KMS-11 (cell line): ENCODE results near the gene SPATA19.

Experiments
- H2AFZ ChIP-seq: fragments of 200-600 bp; sonication (generic); 2 replicates; pipeline ENCODE4 v1.6.1; 2016; ENCODE audit warnings: antibody characterized with exemption, mixed run types, low read depth
- H3K27ac ChIP-seq: fragments of 200-600 bp; sonication (generic); 2 replicates; pipeline ENCODE4 v1.6.1; 2016; ENCODE audit warnings: mild to moderate bottlenecking, mixed run types
- H3K27me3 ChIP-seq: fragments of 200-600 bp; sonication (generic); 2 replicates; pipeline ENCODE4 v1.6.1; 2017; ENCODE audit warnings: mild to moderate bottlenecking, low read depth, mixed run types, moderate library complexity; ENCODE audit not compliant: insufficient read depth
- H3K36me3 ChIP-seq: fragments of 200-600 bp; sonication (generic); 2 replicates; pipeline ENCODE4 v1.6.1; 2017; ENCODE audit warnings: mild to moderate bottlenecking, mixed run types; ENCODE audit not compliant: insufficient read depth
- H3K4me1 ChIP-seq: fragments of 200-600 bp; sonication (generic); 2 replicates; pipeline ENCODE4 v1.6.1; 2016; ENCODE audit warnings: mild to moderate bottlenecking, low read depth, mixed run types; ENCODE audit not compliant: poor library complexity, severe bottlenecking
- H3K4me2 ChIP-seq: fragments of 200-600 bp; sonication (generic); 2 replicates; pipeline ENCODE4 v1.7.0; 2016; ENCODE audit warnings: mild to moderate bottlenecking, mixed run types
- H3K4me3 ChIP-seq: fragments of 200-600 bp; sonication (generic); IDR thresholded peaks from 2 replicates; pipeline ENCODE4 v1.6.1; 2017; ENCODE audit warnings: low read depth, low read length, mixed read lengths; ENCODE audit not compliant: insufficient read depth
- H3K79me2 ChIP-seq: fragments of 200-600 bp; sonication (generic); 2 replicates; pipeline ENCODE4 v1.6.1; 2016; ENCODE audit warnings: low read depth, mixed run types; ENCODE audit not compliant: insufficient read depth
- H3K9ac ChIP-seq: fragments of 200-600 bp; sonication (generic); 2 replicates; pipeline ENCODE4 v1.6.1; 2016; ENCODE audit warnings: mild to moderate bottlenecking, mixed run types
- H4K20me1 ChIP-seq: fragments of 200-600 bp; sonication (generic); 2 replicates; pipeline ENCODE4 v1.6.1; 2016; ENCODE audit warnings: mild to moderate bottlenecking, mixed run types; ENCODE audit not compliant: insufficient read depth
- CTCF ChIP-seq: fragments of 200-600 bp; sonication (generic); conservative IDR thresholded peaks from 2 replicates; pipeline ENCODE4 v1.6.1; 2017; ENCODE audit warnings: low read depth, mild to moderate bottlenecking, antibody characterized with exemption, low read length, moderate library complexity, mixed read lengths

SPATA19 gene

GRCh38 chr11:133845413-133845812, at the start of gene SPATA19:
Gene SPATA19 (minus strand): TSS chr11:133845513. CDS start chr11:133845446, 67 bp downstream.
- no peaks in the 10 kb centered on the region for H3K36me3 ChIP-seq
- no peaks in the 10 kb centered on the region for H4K20me1 ChIP-seq
- H3K9ac ChIP-seq, result no peak within 1 kb of the TSS
- H3K4me1 ChIP-seq, result no peaks in the 10 kb centered on the region
- TF ChIP-seq CTCF, result no peak
- no peaks in the 10 kb centered on the region for H3K27me3 ChIP-seq
- no peak within 1 kb of the TSS for H3K4me2 ChIP-seq
- H3K27ac ChIP-seq, result no peak within 1 kb of the TSS
- H3K79me2 ChIP-seq, result no peaks in the 10 kb centered on the region
- H2AFZ ChIP-seq, result no peak within 1 kb of the TSS
- no peak within 1 kb of the TSS for H3K4me3 ChIP-seq

GRCh38 chr11:133895061-133895479, 49.8 kb upstream of the SPATA19 start:
- Histone ChIP-seq H4K20me1 (no peaks in the 10 kb centered on the region), H3K36me3 (no peaks in the 10 kb centered on the region), H3K79me2 (no peaks in the 10 kb centered on the region), H2AFZ (no peak overlapping the region), H3K4me3 (no peak overlapping the region), H3K4me1 (no peaks in the 10 kb centered on the region), H3K9ac (no peak overlapping the region), H3K4me2 (no peak overlapping the region), H3K27me3 (no peaks in the 10 kb centered on the region), H3K27ac (no peak overlapping the region)
- TF ChIP-seq CTCF, result no peak

GRCh38 chr11:133893381-133893780, 48.1 kb upstream of the SPATA19 start:
- H3K9ac ChIP-seq, result no peak overlapping the region
- no peaks in the 10 kb centered on the region for H3K79me2 ChIP-seq
- no peak for TF ChIP-seq CTCF
- H2AFZ ChIP-seq, result no peak overlapping the region
- H3K36me3 ChIP-seq, result no peaks in the 10 kb centered on the region
- no peaks in the 10 kb centered on the region for H4K20me1 ChIP-seq
- no peaks in the 10 kb centered on the region for H3K27me3 ChIP-seq
- H3K4me1 ChIP-seq, result no peaks in the 10 kb centered on the region
- no peak overlapping the region for H3K4me2 ChIP-seq
- no peak overlapping the region for H3K4me3 ChIP-seq
- H3K27ac ChIP-seq, result no peak overlapping the region

GRCh38 chr11:133892584-133893380, 47.5 kb upstream of the SPATA19 start:
- no peaks in the 10 kb centered on the region for H3K4me1 ChIP-seq
- H3K27me3 ChIP-seq, result no peaks in the 10 kb centered on the region
- H3K4me3 ChIP-seq, result no peak overlapping the region
- no peaks in the 10 kb centered on the region for H4K20me1 ChIP-seq
- no peak overlapping the region for H3K27ac ChIP-seq
- H3K79me2 ChIP-seq, result no peaks in the 10 kb centered on the region
- H3K4me2 ChIP-seq, result no peak overlapping the region
- TF ChIP-seq CTCF, result no peak
- no peak overlapping the region for H2AFZ ChIP-seq
- no peak overlapping the region for H3K9ac ChIP-seq
- no peaks in the 10 kb centered on the region for H3K36me3 ChIP-seq
